B cell (primary cell): ENCODE measurements around the gene BMF. TPM values are rescaled to one million over a fixed set of nuclear protein-coding genes. Genes with fewer than 3 reads are reported as not detected.
A peak's percentile ranks its signal among the peaks of the same experiment; 100 is the strongest.

Experiments
- ATAC-seq: fragments of 200-7000 bp; cut with Tn5 transposase; one replicate; pipeline ENCODE4 v1.10.0; 2021; ENCODE audit warnings: low read depth, mild to moderate bottlenecking, moderate number of reproducible peaks, moderate library complexity
- CTCF ChIA-PET: fragments of 350-600 bp; sonication (Branson Sonifier 250); formaldehyde crosslinking; loops from one replicate; lab custom pipeline; 2021; ENCODE audit warnings: antibody characterized with exemption, inconsistent platforms; lab: Charles Lee
- POLR2A ChIA-PET: fragments of 350-600 bp; sonication (Branson Sonifier 250); formaldehyde crosslinking; loops from one replicate; lab custom pipeline; 2021; ENCODE audit warnings: antibody characterized with exemption; lab: Charles Lee
- DNase-seq: peaks from one replicate; pipeline ENCODE4 v3.0.0; 2013
- H2AFZ ChIP-seq: 2 replicates; pipeline ENCODE4 v1.6.1; 2012; ENCODE audit warnings: mild to moderate bottlenecking, low read depth, low read length; ENCODE audit not compliant: insufficient read depth, poor library complexity, severe bottlenecking
- H3K27ac ChIP-seq, 2 donors: 1 replicate in 1 of 2; 2 replicates in 1 of 2; pipeline ENCODE4 v1.5.1; 2012 to 2013; ENCODE audit warnings: low read length in 2 of 2, mild to moderate bottlenecking in 2 of 2, moderate library complexity in 1 of 2
- H3K27me3 ChIP-seq, 4 experiments: fragments of 200-600 bp in 1 of 4; sonication (generic) in 1 of 4; replicated peaks in 1 of 4; 1 replicate in 2 of 4; 2 replicates in 2 of 4; pipeline versions ENCODE4 v1.6.1 to v1.7.0; 2013 to 2016; ENCODE audit warnings: low read length in 3 of 4, mild to moderate bottlenecking in 2 of 4, mixed read lengths in 1 of 4, moderate library complexity in 1 of 4; ENCODE audit not compliant: insufficient read depth in 4 of 4, control insufficient read depth in 3 of 4; ENCODE audit errors: control extremely low read depth in 1 of 4
- H3K36me3 ChIP-seq, 2 experiments: replicated peaks in 1 of 2; 1 replicate in 1 of 2; 2 replicates in 1 of 2; pipeline versions ENCODE4 v1.6.1 to v1.7.1; 2013; ENCODE audit warnings: low read length in 1 of 2; ENCODE audit not compliant: insufficient read depth in 2 of 2, control insufficient read depth in 1 of 2; ENCODE audit errors: control extremely low read depth in 1 of 2, extremely low read depth in 1 of 2
- H3K4me1 ChIP-seq, 2 donors: fragments of 200-600 bp in 1 of 2; sonication (generic) in 1 of 2; 1 replicate in 1 of 2; 2 replicates in 1 of 2; pipeline versions ENCODE4 v1.5.1 to v1.6.1; 2013 to 2017; ENCODE audit warnings: low read length in 2 of 2; ENCODE audit not compliant: control insufficient read depth in 2 of 2, insufficient read depth in 2 of 2
- H3K4me2 ChIP-seq: replicated peaks from 2 replicates; pipeline ENCODE3; 2012; ENCODE audit warnings: mild to moderate bottlenecking, low read depth, low read length; ENCODE audit not compliant: poor library complexity, severe bottlenecking
- H3K4me3 ChIP-seq, 5 experiments: fragments of 200-600 bp in 1 of 5; sonication (generic) in 1 of 5; 1 replicate in 3 of 5; 2 replicates in 2 of 5; pipeline versions ENCODE4 v1.5.1 to v1.7.0; 2011 to 2016; ENCODE audit warnings: low read length in 4 of 5, mild to moderate bottlenecking in 4 of 5, low read depth in 2 of 5, control low read depth in 1 of 5, moderate library complexity in 1 of 5; ENCODE audit not compliant: insufficient read depth in 1 of 5; ENCODE audit errors: control extremely low read depth in 1 of 5, extremely low read depth in 1 of 5
- H3K79me2 ChIP-seq: fragments of 200-600 bp; sonication (generic); one replicate; pipeline ENCODE4 v1.6.0; 2016; ENCODE audit warnings: low read length; ENCODE audit not compliant: control insufficient read depth, insufficient read depth
- H3K9ac ChIP-seq: fragments of 200-600 bp; sonication (generic); 2 replicates; pipeline ENCODE4 v1.6.1; 2017; ENCODE audit warnings: mild to moderate bottlenecking, low read length, moderate library complexity
- H3K9me3 ChIP-seq, 3 donors: one replicate each; pipeline versions ENCODE4 v1.6.1 to v1.7.1; 2013; ENCODE audit warnings: low read length in 2 of 3; ENCODE audit not compliant: control insufficient read depth in 2 of 3, insufficient read depth in 1 of 3; ENCODE audit errors: control extremely low read depth in 1 of 3
- H4K20me1 ChIP-seq: 2 replicates; pipeline ENCODE4 v1.6.0; 2012; ENCODE audit warnings: mild to moderate bottlenecking, low read length; ENCODE audit not compliant: insufficient read depth, control insufficient read depth, poor library complexity, severe bottlenecking
- H3K27ac Mint-ChIP-seq: one replicate; pipeline ENCODE4 v1.8.0; 2021; ENCODE audit warnings: mixed read lengths
- H3K27me3 Mint-ChIP-seq: one replicate; pipeline ENCODE4 v1.8.0; 2021; ENCODE audit warnings: mixed read lengths
- H3K4me1 Mint-ChIP-seq: one replicate; pipeline ENCODE4 v1.8.0; 2021; ENCODE audit warnings: mixed read lengths
- H3K4me3 Mint-ChIP-seq: one replicate; pipeline ENCODE4 v1.8.0; 2021; ENCODE audit warnings: mixed read lengths
- H3K9me3 Mint-ChIP-seq: one replicate; pipeline ENCODE4 v1.8.0; 2022; ENCODE audit warnings: mixed read lengths; ENCODE audit not compliant: insufficient read depth
- EZH2 ChIP-seq: IDR thresholded peaks from 2 replicates; pipeline ENCODE4 v1.6.1; 2012; ENCODE audit warnings: borderline replicate concordance, low read depth, mild to moderate bottlenecking, moderate library complexity, low read length; ENCODE audit not compliant: insufficient read depth, poor library complexity, severe bottlenecking
- WGBS: methylation state at CpG from one replicate; pipeline ENCODE4 v1.1.5; 2013; ENCODE audit warnings: missing lambda C conversion rate; ENCODE audit not compliant: insufficient coverage; 5-methylcytosine and 5-hydroxymethylcytosine counted together
- intact Hi-C: fragments of 100-400 bp; cut with micrococcal nuclease; formaldehyde crosslinking; loops from one replicate; pipeline ENCODE4 v1.10.0; 2022
- polyA plus RNA-seq: library from polyadenylated mRNA; depleted of rRNA; stranded (reverse); fragments of >200 nt; gene quantifications from 2 replicates; pipeline ENCODE4 v1.2.3, GENCODE V29; 2012
- total RNA-seq, 2 donors: library from RNA; stranded (reverse); fragments of 120-200 nt in 1 of 2; gene quantifications; 1 replicate in 1 of 2; 2 replicates in 1 of 2; pipeline versions ENCODE4 v1.2.3 to v1.2.4, GENCODE V29; 2013 to 2022
- TF ChIP-seq, protein P1 (sequence below): fragments of 200-600 bp; IDR thresholded peaks from one replicate; pipeline ENCODE4 v1.8.0; 2022; ENCODE audit warnings: antibody characterized with exemption, mild to moderate bottlenecking

The BMF gene
- total and polyA plus RNA-seq, 2 donors (not counting 1 experiment from before 2014, with no cell fraction given): 43.2 to 343 TPM

DNA sequence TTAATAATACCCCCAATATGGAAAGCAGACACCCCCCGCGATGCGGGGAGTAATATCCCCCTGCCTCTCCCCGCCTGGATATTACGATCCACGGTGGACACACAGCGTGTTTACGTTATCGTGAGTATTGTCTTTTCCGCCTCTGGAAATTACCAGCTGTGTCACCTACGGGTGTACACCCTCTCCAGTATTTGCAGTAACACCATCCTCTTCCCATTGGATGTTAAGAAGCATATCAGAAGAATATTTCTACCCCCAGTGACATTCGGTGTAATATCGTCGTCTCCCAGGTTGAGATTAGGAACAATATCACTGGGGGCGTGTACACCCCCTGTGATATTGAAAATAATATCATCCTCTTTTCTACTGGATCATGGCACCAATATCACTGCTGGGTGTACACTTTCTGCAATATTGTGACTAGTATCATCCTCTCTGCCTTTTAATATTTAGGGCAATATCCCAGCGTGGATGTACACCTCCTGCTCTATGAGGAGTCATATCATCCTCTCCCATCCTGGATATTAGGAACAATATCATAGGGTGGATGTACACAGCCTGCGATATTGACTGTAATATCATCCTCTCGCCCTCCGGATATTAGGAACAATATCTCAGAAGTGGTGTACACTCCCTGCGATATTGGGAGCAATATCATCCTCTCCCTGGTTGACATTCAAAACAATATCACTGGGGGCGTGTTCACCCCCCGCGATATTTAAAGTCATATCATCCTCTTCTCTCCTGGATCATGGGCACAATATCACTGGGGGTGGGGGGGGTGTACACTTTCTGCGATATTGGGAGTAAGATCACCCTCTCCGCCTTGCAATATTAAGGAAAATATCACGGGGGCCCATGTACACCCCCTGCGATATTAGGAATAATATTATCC, 20.3 kb upstream of the BMF start:
- Histone ChIP-seq H4K20me1 (no peaks in the 10 kb centered on the region), H3K27me3 (peaks cover 0 to 3% (median 0%) of the 10 kb centered on the region in 4 experiments), H3K9ac (no peak overlapping the region), H3K9me3 (no peaks in the 10 kb centered on the region), H3K27ac (no peak overlapping the region), H3K36me3 (no peaks in the 10 kb centered on the region), H2AFZ (no peak overlapping the region), H3K4me1 (no peaks in the 10 kb centered on the region), H3K4me3 (no peak overlapping the region), H3K79me2 (no peaks in the 10 kb centered on the region), H3K4me2 (no peak overlapping the region)
- H3K27me3 Mint-ChIP-seq: peaks cover 14% of the 10 kb centered on the region
- H3K4me1 Mint-ChIP-seq: no peaks in the 10 kb centered on the region
- CTCF ChIA-PET: interaction anchor here (0.7 to 1.2 kb wide), 2 partner anchors 16 to 22 kb away, joined by 3 to 5 read pairs; no protein-coding TSS in a partner anchor
- no peak for DNase-seq
- 91% methylated on average over 13 of the region's 27 CpGs for WGBS
- TF ChIP-seq EZH2: no peak
- TF ChIP-seq, protein P1, sequence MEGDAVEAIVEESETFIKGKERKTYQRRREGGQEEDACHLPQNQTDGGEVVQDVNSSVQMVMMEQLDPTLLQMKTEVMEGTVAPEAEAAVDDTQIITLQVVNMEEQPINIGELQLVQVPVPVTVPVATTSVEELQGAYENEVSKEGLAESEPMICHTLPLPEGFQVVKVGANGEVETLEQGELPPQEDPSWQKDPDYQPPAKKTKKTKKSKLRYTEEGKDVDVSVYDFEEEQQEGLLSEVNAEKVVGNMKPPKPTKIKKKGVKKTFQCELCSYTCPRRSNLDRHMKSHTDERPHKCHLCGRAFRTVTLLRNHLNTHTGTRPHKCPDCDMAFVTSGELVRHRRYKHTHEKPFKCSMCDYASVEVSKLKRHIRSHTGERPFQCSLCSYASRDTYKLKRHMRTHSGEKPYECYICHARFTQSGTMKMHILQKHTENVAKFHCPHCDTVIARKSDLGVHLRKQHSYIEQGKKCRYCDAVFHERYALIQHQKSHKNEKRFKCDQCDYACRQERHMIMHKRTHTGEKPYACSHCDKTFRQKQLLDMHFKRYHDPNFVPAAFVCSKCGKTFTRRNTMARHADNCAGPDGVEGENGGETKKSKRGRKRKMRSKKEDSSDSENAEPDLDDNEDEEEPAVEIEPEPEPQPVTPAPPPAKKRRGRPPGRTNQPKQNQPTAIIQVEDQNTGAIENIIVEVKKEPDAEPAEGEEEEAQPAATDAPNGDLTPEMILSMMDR: no peak
- H3K27ac Mint-ChIP-seq: no peak overlapping the region
- intact Hi-C loops: no loop called here
- no peaks in the 10 kb centered on the region for H3K9me3 Mint-ChIP-seq
- H3K4me3 Mint-ChIP-seq: no peak overlapping the region
- POLR2A ChIA-PET: interaction anchor here (1.0 kb wide), 1 partner anchor 31 kb away, joined by 3 read pairs; no protein-coding TSS in a partner anchor
- ATAC-seq: peak; percentile 31

DNA sequence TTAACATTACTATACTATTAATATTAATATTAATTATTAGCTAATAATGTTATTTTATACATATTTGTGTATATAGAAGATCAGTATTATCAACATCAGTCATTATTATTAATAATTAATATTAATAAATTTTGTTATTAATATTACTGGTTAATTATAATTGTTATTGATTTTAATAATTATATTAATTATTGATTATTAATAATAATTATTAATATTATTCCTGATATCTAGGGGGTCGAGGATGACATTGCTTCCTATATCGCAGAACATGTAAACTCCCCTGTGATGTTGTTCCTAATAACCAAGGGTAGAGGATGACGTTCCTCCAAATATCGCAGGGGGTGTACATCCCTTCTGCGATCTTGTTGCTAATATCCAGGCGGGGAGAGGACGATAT, 17.3 kb upstream of the BMF start:
- Histone ChIP-seq H3K4me3 (no peak overlapping the region), H3K27ac (no peak overlapping the region), H3K9me3 (no peaks in the 10 kb centered on the region), H3K9ac (no peak overlapping the region), H3K4me2 (no peak overlapping the region), H3K4me1 (no peaks in the 10 kb centered on the region), H3K36me3 (no peaks in the 10 kb centered on the region), H4K20me1 (no peaks in the 10 kb centered on the region), H2AFZ (no peak overlapping the region), H3K79me2 (no peaks in the 10 kb centered on the region), H3K27me3 (peaks cover 0 to 3% (median 0%) of the 10 kb centered on the region in 4 experiments)
- POLR2A ChIA-PET: interaction anchor here (0.5 kb wide), 1 partner anchor 11 kb away, joined by 3 read pairs; no protein-coding TSS in a partner anchor
- CTCF ChIA-PET: no interaction called here
- WGBS: no CpG with 5 or more reads among the region's 7 CpGs
- Mint-ChIP-seq H3K4me3 (no peak overlapping the region), H3K9me3 (no peaks in the 10 kb centered on the region), H3K27me3 (peaks cover 8% of the 10 kb centered on the region), H3K27ac (peak overlapping the region; percentile 10), H3K4me1 (no peaks in the 10 kb centered on the region)
- no peak for ATAC-seq
- TF ChIP-seq, protein P1: no peak
- no peak for TF ChIP-seq EZH2
- DNase-seq: no peak
- intact Hi-C loops: no loop called here
